Loucy (cell line): ENCODE results near the gene OR14A16.

Source experiments
- H2AFZ ChIP-seq: fragments of 200-600 bp; sonication (generic); 2 replicates; pipeline ENCODE4 v1.6.0; 2016; ENCODE audit warnings: antibody characterized with exemption, mild to moderate bottlenecking, low read length, moderate library complexity
- H3F3A ChIP-seq: fragments of 200-600 bp; 2 replicates; pipeline ENCODE4 v1.6.0; 2016; ENCODE audit warnings: antibody characterized with exemption, low read depth, mild to moderate bottlenecking
- H3K27me3 ChIP-seq: fragments of 200-600 bp; sonication (generic); 2 replicates; pipeline ENCODE4 v1.6.1; 2014; ENCODE audit warnings: low read length, mild to moderate bottlenecking; ENCODE audit not compliant: insufficient read depth, poor library complexity, severe bottlenecking
- H3K36me3 ChIP-seq: fragments of 200-600 bp; sonication (generic); 2 replicates; pipeline ENCODE4 v1.6.1; 2016; ENCODE audit warnings: low read length; ENCODE audit not compliant: insufficient read depth
- H3K4me1 ChIP-seq: fragments of 200-600 bp; sonication (generic); 2 replicates; pipeline ENCODE4 v1.5.1; 2014; ENCODE audit warnings: low read length, mild to moderate bottlenecking; ENCODE audit not compliant: insufficient read depth, poor library complexity, severe bottlenecking
- H3K4me2 ChIP-seq: fragments of 200-600 bp; sonication (generic); 2 replicates; pipeline ENCODE4 v1.6.0; 2014; ENCODE audit warnings: antibody characterized with exemption, low read length, low read depth, mild to moderate bottlenecking; ENCODE audit not compliant: poor library complexity, severe bottlenecking
- H3K4me3 ChIP-seq: fragments of 200-600 bp; sonication (generic); 2 replicates; pipeline ENCODE4 v1.5.1; 2014; ENCODE audit warnings: low read length, mild to moderate bottlenecking, mixed read lengths; ENCODE audit not compliant: poor library complexity, severe bottlenecking
- H3K79me2 ChIP-seq: fragments of 200-600 bp; sonication (generic); 2 replicates; pipeline ENCODE4 v1.6.1; 2014; ENCODE audit warnings: low read length; ENCODE audit not compliant: insufficient read depth
- H3K9ac ChIP-seq: fragments of 200-600 bp; sonication (generic); 2 replicates; pipeline ENCODE4 v1.6.0; 2014; ENCODE audit warnings: mild to moderate bottlenecking, low read depth, low read length, moderate library complexity; ENCODE audit not compliant: poor library complexity, severe bottlenecking
- H3K9me2 ChIP-seq: fragments of 200-600 bp; sonication (generic); replicated peaks from 2 replicates; pipeline ENCODE4 v1.6.1; 2016; ENCODE audit warnings: low read depth, low read length, mixed read lengths
- H3K9me3 ChIP-seq: fragments of 200-600 bp; sonication (generic); 2 replicates; pipeline ENCODE4 v1.6.1; 2014; ENCODE audit warnings: mild to moderate bottlenecking, antibody characterized with exemption, low read length, low read depth; ENCODE audit not compliant: insufficient read depth
- H4K20me1 ChIP-seq: fragments of 200-600 bp; sonication (generic); 2 replicates; pipeline ENCODE4 v1.6.0; 2014; ENCODE audit warnings: antibody characterized with exemption, low read length, mild to moderate bottlenecking; ENCODE audit not compliant: insufficient read depth, poor library complexity, severe bottlenecking
- EZH2phosphoT487 ChIP-seq: fragments of 200-600 bp; IDR thresholded peaks from 2 replicates; pipeline ENCODE4 v1.6.1; 2018; ENCODE audit warnings: antibody characterized with exemption, mild to moderate bottlenecking, moderate library complexity, borderline replicate concordance
- TF ChIP-seq, protein P1 (sequence below): fragments of 200-600 bp; sonication (generic); conservative IDR thresholded peaks from 2 replicates; pipeline ENCODE4 v1.5.1; 2014; ENCODE audit warnings: mild to moderate bottlenecking, antibody characterized with exemption, low read length

OR14A16 gene

DNA sequence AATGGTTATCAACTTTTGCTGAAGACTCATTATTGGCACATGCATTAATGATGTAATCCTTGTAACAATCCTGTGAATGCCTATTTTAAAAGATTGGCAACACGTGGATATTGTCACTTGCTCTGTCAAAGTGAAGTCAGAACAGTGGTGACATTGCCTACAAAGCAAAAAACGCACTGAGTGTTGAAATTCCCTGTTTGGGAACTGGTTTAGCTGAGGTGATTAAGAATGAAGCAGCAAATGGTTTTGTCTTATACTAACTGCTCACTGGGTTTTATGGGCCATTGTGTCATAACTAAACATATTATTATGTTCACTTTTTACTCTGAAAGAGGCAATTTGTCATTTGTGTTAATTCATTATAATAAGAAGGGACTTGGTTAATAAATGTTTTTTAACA lies 11.3 kb downstream of the OR14A16 start:
- H2AFZ ChIP-seq, result no peak overlapping the region
- H3K4me2 ChIP-seq, result no peak overlapping the region
- TF ChIP-seq EZH2phosphoT487, result no peak
- TF ChIP-seq, protein P1, sequence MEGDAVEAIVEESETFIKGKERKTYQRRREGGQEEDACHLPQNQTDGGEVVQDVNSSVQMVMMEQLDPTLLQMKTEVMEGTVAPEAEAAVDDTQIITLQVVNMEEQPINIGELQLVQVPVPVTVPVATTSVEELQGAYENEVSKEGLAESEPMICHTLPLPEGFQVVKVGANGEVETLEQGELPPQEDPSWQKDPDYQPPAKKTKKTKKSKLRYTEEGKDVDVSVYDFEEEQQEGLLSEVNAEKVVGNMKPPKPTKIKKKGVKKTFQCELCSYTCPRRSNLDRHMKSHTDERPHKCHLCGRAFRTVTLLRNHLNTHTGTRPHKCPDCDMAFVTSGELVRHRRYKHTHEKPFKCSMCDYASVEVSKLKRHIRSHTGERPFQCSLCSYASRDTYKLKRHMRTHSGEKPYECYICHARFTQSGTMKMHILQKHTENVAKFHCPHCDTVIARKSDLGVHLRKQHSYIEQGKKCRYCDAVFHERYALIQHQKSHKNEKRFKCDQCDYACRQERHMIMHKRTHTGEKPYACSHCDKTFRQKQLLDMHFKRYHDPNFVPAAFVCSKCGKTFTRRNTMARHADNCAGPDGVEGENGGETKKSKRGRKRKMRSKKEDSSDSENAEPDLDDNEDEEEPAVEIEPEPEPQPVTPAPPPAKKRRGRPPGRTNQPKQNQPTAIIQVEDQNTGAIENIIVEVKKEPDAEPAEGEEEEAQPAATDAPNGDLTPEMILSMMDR, result no peak
- H3K79me2 ChIP-seq, result no peaks in the 10 kb centered on the region
- no peaks in the 10 kb centered on the region for H3K36me3 ChIP-seq
- H3K27me3 ChIP-seq, result no peaks in the 10 kb centered on the region
- H3F3A ChIP-seq, result no peaks in the 10 kb centered on the region
- no peak overlapping the region for H3K9ac ChIP-seq
- no peaks in the 10 kb centered on the region for H3K9me2 ChIP-seq
- H3K9me3 ChIP-seq, result no peaks in the 10 kb centered on the region
- H4K20me1 ChIP-seq, result no peaks in the 10 kb centered on the region
- H3K4me1 ChIP-seq, result no peaks in the 10 kb centered on the region
- no peak overlapping the region for H3K4me3 ChIP-seq

DNA sequence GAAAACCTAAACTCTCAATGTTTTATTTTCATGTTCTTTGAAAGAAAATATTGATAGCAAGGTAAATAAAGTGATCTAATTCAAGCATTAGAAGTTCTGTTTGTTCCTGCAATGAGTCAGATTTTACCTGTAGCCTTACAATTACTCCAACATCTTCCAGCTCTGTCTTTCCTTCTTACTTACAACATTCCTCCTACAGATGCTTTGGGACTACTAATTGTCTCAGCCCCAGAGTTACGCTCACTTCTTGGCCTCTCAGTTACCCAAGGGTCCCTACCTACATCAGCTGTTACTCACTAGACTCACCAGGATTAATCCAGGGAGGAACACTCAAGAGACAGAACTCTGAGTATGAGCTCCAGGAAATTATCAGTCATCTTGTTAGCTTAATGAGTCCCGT lies 26.4 kb downstream of the OR14A16 start:
- Histone ChIP-seq H3K4me2 (no peak overlapping the region), H3K9me3 (no peaks in the 10 kb centered on the region), H3K27me3 (no peaks in the 10 kb centered on the region), H3K79me2 (no peaks in the 10 kb centered on the region), H3K36me3 (no peaks in the 10 kb centered on the region), H3K9me2 (0 out of 2 replicates have a peak, but pooled peaks cover 3% of the 10 kb centered on the region), H3K9ac (no peak overlapping the region), H3K4me1 (no peaks in the 10 kb centered on the region), H2AFZ (no peak overlapping the region), H3K4me3 (no peak overlapping the region), H3F3A (no peaks in the 10 kb centered on the region), H4K20me1 (no peaks in the 10 kb centered on the region)
- no peak for TF ChIP-seq EZH2phosphoT487
- TF ChIP-seq, protein P1, result no peak

DNA sequence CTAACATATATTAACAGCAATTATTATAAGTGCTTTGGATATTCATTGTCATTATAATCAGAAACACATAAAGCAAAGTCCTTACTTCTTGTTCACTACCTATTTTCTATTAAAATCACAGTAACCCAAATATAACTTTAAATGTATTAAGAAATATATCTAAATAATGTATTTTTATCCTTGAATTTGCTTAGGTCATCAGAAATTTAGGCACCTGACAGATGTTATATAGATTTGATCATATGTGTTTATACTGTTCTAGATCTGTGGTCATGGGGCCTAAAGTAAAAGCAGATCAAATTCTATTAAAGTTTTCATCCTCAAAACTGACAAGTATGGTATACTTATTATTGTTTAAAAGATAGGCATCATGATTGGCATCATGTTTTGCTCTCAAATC lies 54.3 kb downstream of the OR14A16 start:
- Histone ChIP-seq H3K9ac (no peak overlapping the region), H3K9me3 (no peaks in the 10 kb centered on the region), H3K4me2 (no peak overlapping the region), H4K20me1 (no peaks in the 10 kb centered on the region), H3K27me3 (no peaks in the 10 kb centered on the region), H3K4me1 (no peaks in the 10 kb centered on the region), H3K4me3 (no peak overlapping the region), H3K36me3 (no peaks in the 10 kb centered on the region), H3F3A (no peaks in the 10 kb centered on the region), H3K79me2 (no peaks in the 10 kb centered on the region), H2AFZ (no peak overlapping the region), H3K9me2 (no peaks in the 10 kb centered on the region)
- TF ChIP-seq, protein P1, result no peak
- no peak for TF ChIP-seq EZH2phosphoT487
